CD4-positive, alpha-beta T cell treated with Interleukin-4 for 1 hour (primary cell): Measurements from ENCODE around the gene TM9SF3.
A peak's percentile ranks its signal among the peaks of the same experiment; 100 is the strongest.
"Not testable (repeated sequence)": the region's sequence is repeated elsewhere in the genome, so short reads cannot be mapped to it uniquely, and the experiment has no call there.

Experiments used
- DNase-seq, 2 donors: peaks; one replicate each; pipeline ENCODE4 v3.0.0-alpha.2; 2020 to 2022

Gene TM9SF3

GRCh38 chr10:96598846-96599245, 12.0 kb upstream of the TM9SF3 start:
- DNase-seq = no peak

GRCh38 chr10:96596422-96597407, 9.9 kb upstream of the TM9SF3 start:
- no peak for DNase-seq

GRCh38 chr10:96595741-96596140, 8.9 kb upstream of the TM9SF3 start:
- DNase-seq = no peak

GRCh38 chr10:96591946-96592345, 5.1 kb upstream of the TM9SF3 start:
- DNase-seq = no peak

- no peak for DNase-seq
Observed at GRCh38 chr10:96588616-96589419, 2.0 kb upstream of the TM9SF3 start.

GRCh38 chr10:96588060-96588554, 1.3 kb upstream of the TM9SF3 start:
- peak in 1 of 2 donors; percentile 16 for DNase-seq

GRCh38 chr10:96587264-96588059, 650 bp upstream of the TM9SF3 start:
- DNase-seq = no peak

GRCh38 chr10:96585736-96586418, 935 bp downstream of the TM9SF3 start:
- peak; percentile 14 to 57 for DNase-seq

- no peak for DNase-seq
Observed at GRCh38 chr10:96584474-96584873, 2.3 kb downstream of the TM9SF3 start.

GRCh38 chr10:96584035-96584434, 2.8 kb downstream of the TM9SF3 start:
- DNase-seq = no peak

- DNase-seq = no peak
Observed at GRCh38 chr10:96579133-96579532, 7.7 kb downstream of the TM9SF3 start.

- DNase-seq = no peak
Observed at GRCh38 chr10:96578633-96579032, 8.2 kb downstream of the TM9SF3 start.

GRCh38 chr10:96578022-96578421, 8.8 kb downstream of the TM9SF3 start:
- no peak for DNase-seq

- DNase-seq = no peak
Observed at GRCh38 chr10:96577069-96577468, 9.7 kb downstream of the TM9SF3 start.

GRCh38 chr10:96576277-96576980, 10.4 kb downstream of the TM9SF3 start:
- DNase-seq = no peak

- not testable (repeated sequence) for DNase-seq
Observed at GRCh38 chr10:96574564-96574963, 12.2 kb downstream of the TM9SF3 start.

GRCh38 chr10:96573036-96573435, 13.8 kb downstream of the TM9SF3 start:
- DNase-seq = no peak

- no peak for DNase-seq
Observed at GRCh38 chr10:96570983-96571964, 15.5 kb downstream of the TM9SF3 start.

- DNase-seq = no peak
Observed at GRCh38 chr10:96570511-96570910, 16.3 kb downstream of the TM9SF3 start.

GRCh38 chr10:96568402-96568801, 18.4 kb downstream of the TM9SF3 start:
- DNase-seq = no peak
